HG03442 (cell line): ENCODE data around the gene TMEM163.

Source experiments
- ATAC-seq: cut with Tn5 transposase; IDR thresholded peaks from one replicate; pipeline ENCODE4 v1.9.1; 2021; ENCODE audit warnings: mild to moderate bottlenecking, moderate library complexity; ENCODE audit not compliant: unreplicated experiment

The TMEM163 gene

GRCh38 chr2:134446383-134447017, 272.3 kb downstream of the TMEM163 start:
- ATAC-seq, result no peak

- ATAC-seq, result no peak
Measured at GRCh38 chr2:134445985-134446382, 272.8 kb downstream of the TMEM163 start.

- ATAC-seq, result no peak
Measured at GRCh38 chr2:134445116-134445515, 273.7 kb downstream of the TMEM163 start.

GRCh38 chr2:134443814-134444480, 274.9 kb downstream of the TMEM163 start:
- ATAC-seq, result no peak

GRCh38 chr2:134441153-134441863, 277.5 kb downstream of the TMEM163 start:
- no peak for ATAC-seq

GRCh38 chr2:134440336-134440909, 278.4 kb downstream of the TMEM163 start:
- no peak for ATAC-seq

GRCh38 chr2:134438371-134438770, 280.4 kb downstream of the TMEM163 start:
- ATAC-seq, result no peak

GRCh38 chr2:134436706-134437105, 282.1 kb downstream of the TMEM163 start:
- no peak for ATAC-seq

GRCh38 chr2:134435936-134436335, 282.9 kb downstream of the TMEM163 start:
- no peak for ATAC-seq

GRCh38 chr2:134435505-134435904, 283.3 kb downstream of the TMEM163 start:
- ATAC-seq, result no peak

GRCh38 chr2:134433979-134434378, 284.8 kb downstream of the TMEM163 start:
- no peak for ATAC-seq

- ATAC-seq, result no peak
Measured at GRCh38 chr2:134433469-134433868, 285.3 kb downstream of the TMEM163 start.

- ATAC-seq, result no peak
Measured at GRCh38 chr2:134432435-134432883, 286.3 kb downstream of the TMEM163 start.

GRCh38 chr2:134431838-134432434, 286.9 kb downstream of the TMEM163 start:
- ATAC-seq, result no peak

GRCh38 chr2:134429886-134430285, 288.9 kb downstream of the TMEM163 start:
- no peak for ATAC-seq

- no peak for ATAC-seq
Measured at GRCh38 chr2:134426721-134427120, 292.1 kb downstream of the TMEM163 start.

GRCh38 chr2:134425724-134426496, 292.9 kb downstream of the TMEM163 start:
- no peak for ATAC-seq

GRCh38 chr2:134421556-134422328, 297.1 kb downstream of the TMEM163 start:
- ATAC-seq, result no peak

GRCh38 chr2:134420920-134421319, 297.9 kb downstream of the TMEM163 start:
- no peak for ATAC-seq

GRCh38 chr2:134420259-134420658, 298.5 kb downstream of the TMEM163 start:
- ATAC-seq, result no peak
